GM10248 (cell line): Measurements from ENCODE around the gene ITGAV.

Source experiments
- CTCF ChIA-PET: fragments of 300-600 bp; sonication (Branson Sonifier 250); formaldehyde crosslinking; extraction: SDS; loops from one replicate; lab custom pipeline; 2021; ENCODE audit warnings: antibody characterized with exemption; lab: Yijun Ruan, JAX
- POLR2A ChIA-PET: fragments of 350-650 bp; sonication (Branson Sonifier 250); formaldehyde crosslinking; extraction: SDS; loops from one replicate; lab custom pipeline; 2020; ENCODE audit warnings: antibody characterized with exemption; lab: Yijun Ruan, JAX
- DNase-seq: peaks from one replicate; pipeline ENCODE4 v3.0.0; 2012; ENCODE audit errors: extremely low spot score
- TF ChIP-seq, protein P1 (sequence below): IDR thresholded peaks from 2 replicates; pipeline ENCODE4 v1.5.1; 2012; ENCODE audit warnings: mild to moderate bottlenecking, low read depth; ENCODE audit errors: extremely low read depth, missing control alignments, control extremely low read depth

The ITGAV gene

DNA sequence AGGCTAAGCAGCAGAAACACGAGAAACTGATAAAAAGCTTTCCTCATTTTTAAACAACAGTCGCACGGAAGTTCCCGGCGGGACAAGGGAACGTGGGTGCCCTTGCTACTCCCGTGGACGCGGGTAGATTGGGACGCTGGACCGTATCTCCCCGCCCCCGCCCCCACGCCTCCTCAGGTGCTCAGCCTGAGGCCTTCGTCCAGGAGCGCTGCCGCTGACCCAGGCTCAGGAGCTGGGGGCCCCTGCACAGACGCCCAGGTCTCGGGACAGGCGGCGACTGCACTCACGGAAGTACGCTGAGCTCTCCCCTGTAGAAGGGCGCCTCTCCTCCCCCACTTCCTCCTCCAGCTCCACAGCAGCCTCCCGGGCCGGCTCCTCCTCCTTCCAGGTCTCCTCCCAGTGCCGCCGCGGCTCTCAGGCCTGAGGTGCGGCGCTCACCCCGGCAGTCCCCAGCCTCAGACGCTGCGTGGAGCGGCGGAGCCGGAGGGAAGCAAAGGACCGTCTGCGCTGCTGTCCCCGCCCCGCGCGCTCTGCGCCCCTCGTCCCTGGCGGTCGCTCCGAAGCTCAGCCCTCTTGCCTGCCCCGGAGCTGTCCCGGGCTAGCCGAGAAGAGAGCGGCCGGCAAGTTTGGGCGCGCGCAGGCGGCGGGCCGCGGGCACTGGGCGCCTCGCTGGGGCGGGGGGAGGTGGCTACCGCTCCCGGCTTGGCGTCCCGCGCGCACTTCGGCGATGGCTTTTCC is at the start of gene ITGAV:
Gene ITGAV, plus strand, starts transcription at position 445 of the 738 bp plus-strand sequence. Its CDS starts 283 bp downstream, at position 728.
- peak; percentile 92 for DNase-seq
- ChIA-PET POLR2A (interaction anchor here (0.5 to 0.8 kb wide), 3 partner anchors 12 to 118 kb away, joined by 4 to 5 read pairs (median 4); no protein-coding TSS in a partner anchor), CTCF (interaction anchor here (0.8 to 2.1 kb wide), 10 partner anchors 8 to 91 kb away, joined by 3 to 7 read pairs (median 3); no protein-coding TSS in a partner anchor)
- TF ChIP-seq, protein P1, sequence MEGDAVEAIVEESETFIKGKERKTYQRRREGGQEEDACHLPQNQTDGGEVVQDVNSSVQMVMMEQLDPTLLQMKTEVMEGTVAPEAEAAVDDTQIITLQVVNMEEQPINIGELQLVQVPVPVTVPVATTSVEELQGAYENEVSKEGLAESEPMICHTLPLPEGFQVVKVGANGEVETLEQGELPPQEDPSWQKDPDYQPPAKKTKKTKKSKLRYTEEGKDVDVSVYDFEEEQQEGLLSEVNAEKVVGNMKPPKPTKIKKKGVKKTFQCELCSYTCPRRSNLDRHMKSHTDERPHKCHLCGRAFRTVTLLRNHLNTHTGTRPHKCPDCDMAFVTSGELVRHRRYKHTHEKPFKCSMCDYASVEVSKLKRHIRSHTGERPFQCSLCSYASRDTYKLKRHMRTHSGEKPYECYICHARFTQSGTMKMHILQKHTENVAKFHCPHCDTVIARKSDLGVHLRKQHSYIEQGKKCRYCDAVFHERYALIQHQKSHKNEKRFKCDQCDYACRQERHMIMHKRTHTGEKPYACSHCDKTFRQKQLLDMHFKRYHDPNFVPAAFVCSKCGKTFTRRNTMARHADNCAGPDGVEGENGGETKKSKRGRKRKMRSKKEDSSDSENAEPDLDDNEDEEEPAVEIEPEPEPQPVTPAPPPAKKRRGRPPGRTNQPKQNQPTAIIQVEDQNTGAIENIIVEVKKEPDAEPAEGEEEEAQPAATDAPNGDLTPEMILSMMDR: no peak

DNA sequence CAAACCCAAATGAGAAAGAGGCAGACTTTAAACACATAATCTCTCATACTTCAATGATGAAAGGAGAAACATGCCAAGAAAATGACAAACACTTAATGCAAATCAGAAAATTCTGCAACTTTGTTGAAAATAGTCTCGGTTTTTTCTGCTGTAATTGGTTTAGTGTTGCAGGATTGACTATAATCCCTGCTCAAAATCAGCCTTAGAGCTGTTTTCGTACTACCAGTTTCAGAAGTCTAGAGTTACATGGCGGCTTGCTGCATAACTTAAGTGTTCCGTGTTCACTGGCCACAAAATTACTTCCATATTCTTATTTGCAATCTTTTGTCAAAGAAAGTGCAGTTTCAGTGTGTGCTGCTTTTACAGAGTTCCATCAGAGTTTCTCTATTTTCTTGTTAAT is 48.9 kb upstream of the ITGAV start:
- POLR2A ChIA-PET: no interaction called here
- TF ChIP-seq, protein P1: no peak
- DNase-seq: no peak
- CTCF ChIA-PET: interaction anchor here (1.2 to 1.5 kb wide), 3 partner anchors 11 to 101 kb away, joined by 3 read pairs; no protein-coding TSS in a partner anchor

DNA sequence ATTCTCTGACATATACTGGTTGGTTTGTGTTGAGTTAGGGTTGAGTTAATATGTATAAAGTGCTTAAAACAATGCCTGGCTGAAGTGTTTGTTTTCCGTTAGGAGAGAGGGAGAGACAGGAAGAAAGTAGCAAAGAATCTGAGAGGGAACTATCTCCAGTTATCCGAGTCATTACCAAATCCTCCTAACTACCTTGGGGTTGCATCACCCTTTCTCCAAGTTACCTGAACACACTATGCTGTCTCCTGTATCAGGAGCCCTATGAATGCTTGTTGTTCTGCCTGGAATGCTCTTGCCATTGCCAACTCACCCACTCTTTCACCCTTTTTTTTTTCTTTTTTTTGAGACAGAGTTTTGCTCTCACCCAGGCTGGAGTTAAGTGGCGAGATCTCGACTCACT is 47.9 kb upstream of the ITGAV start:
- no peak for DNase-seq
- CTCF ChIA-PET: interaction anchor here (0.8 kb wide), 1 partner anchor 9 kb away, joined by 4 read pairs; no protein-coding TSS in a partner anchor
- TF ChIP-seq, protein P1: no peak
- POLR2A ChIA-PET: no interaction called here

DNA sequence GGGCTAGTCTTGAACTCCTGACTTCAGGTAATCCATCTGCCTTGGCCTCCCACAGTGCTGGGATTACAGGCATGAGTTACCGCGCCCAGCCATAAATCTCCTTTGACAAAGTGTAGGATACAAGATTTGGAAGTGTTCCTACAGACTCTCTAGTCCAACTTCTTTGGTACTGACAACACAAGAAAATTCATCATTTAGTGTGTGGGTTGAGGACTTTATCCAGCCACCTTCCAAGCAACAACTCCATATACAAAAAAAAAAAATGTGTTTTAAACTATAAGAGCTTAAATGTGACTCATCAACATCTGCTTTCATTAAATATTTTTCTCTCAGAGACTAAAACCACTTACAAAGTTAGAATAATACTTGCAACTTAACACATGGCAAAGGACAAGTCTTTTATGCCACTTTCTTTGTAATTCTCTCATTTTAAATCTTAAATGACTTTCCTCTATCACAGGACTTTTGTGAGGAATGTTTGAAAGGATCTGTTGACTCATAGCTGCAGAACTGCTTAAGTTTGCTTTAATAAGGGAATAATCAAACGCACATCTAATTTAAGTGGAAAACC is 46.2 kb upstream of the ITGAV start:
- ChIA-PET POLR2A (interaction anchor here (0.6 kb wide), 1 partner anchor 158 kb away, joined by 3 read pairs; no protein-coding TSS in a partner anchor), CTCF (no interaction called here)
- no peak for DNase-seq
- TF ChIP-seq, protein P1: no peak

DNA sequence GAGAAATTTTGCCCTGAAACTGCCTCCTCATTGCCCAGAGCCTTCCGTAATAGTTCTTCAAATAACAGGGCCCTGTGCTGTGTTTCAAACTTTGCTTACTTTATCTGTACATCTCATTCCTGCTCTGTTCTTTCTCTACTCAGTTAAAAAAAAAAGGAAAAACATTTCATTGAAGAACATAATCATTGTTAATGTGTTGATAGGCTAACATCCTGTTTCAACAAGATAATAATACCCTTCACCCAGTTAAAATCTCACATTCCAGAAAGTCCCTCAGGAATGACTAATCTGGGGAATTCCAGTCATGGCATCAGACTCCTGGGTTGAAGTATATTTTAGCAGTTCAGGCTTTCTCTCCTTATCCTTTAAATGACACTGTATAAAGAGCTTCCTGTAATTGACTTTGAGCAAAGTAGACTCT is 45.6 kb upstream of the ITGAV start:
- DNase-seq: no peak
- ChIA-PET POLR2A (interaction anchor here (0.6 kb wide), 1 partner anchor 158 kb away, joined by 3 read pairs; no protein-coding TSS in a partner anchor), CTCF (no interaction called here)
- TF ChIP-seq, protein P1: no peak

DNA sequence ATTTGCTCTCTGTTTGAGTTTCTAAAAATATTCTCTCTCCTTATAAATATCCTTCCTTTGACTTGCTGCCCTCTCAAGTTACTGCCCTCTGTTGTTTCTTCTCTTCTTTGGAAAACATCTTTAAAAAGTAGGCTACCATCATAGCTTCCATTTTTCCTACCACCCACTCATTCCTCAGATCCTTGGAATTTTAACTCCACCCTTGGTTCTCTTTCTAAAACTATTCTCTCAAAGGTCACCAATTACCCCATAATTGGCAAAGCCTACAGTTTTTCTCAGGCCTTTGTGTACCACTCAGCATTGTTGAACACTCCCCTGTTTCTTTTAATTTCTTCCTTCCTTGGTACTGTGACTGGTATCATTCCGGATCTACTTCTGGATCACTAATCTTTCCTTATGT is 43.0 kb upstream of the ITGAV start:
- DNase-seq: no peak
- TF ChIP-seq, protein P1: no peak
- CTCF ChIA-PET: interaction anchor here (1.7 kb wide), 1 partner anchor 10 kb away, joined by 5 read pairs; no protein-coding TSS in a partner anchor
- POLR2A ChIA-PET: no interaction called here
